ENCODE data around the gene PAM.
"Not testable (repeated sequence)": the region's sequence is repeated elsewhere in the genome, so short reads cannot be mapped to it uniquely, and the experiment has no call there.

The PAM gene

DNA sequence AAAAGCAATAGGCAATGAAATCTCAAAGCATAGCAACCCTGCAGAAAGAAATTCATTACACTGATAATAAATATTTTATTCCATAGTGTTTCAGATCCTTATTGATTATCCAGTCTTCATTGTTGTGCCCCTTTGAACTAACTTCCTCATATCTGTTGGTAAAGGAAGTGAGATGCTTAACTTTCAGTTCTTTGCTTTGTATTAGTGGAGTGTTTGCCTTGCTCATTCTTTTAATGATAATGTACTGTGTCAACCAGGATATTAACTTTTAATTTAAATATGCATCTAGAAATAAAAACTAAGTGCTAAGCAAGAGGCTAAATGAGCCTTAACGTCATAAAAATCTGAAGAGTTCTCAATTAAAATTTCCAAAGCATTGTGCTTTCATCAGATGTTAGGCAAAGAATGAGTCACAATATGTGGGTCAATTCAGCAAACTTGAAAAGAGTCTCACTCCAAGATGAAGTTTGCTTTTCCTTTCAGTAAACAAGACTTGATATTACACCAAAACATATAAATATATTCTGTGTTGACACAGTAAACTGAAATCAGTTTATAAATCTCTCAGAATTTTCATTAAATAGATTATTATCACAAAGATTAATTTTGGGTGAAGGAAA lies 258.9 kb downstream of the PAM start:
- no peak for DNase-seq

DNA sequence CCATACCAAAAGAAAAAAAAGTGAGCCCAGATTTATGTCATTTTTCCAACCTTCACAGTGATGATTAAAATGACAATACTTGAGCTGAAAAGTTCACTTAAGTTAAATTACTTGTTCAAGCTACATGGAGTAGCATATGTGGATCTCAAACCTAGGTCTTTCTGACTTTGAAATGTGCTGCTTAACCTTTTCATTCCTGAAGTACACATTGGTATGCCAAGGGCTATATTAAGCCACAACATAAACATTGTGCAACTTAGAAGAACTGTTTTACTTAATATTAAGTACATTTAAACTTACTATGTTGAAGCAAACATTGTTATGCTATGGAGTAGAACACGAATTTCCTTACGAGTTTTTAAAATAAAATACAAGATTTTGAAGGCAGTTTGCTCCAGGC lies 259.9 kb downstream of the PAM start:
- DNase-seq = no peak

- DNase-seq = no peak
These were observed 261.1 kb downstream of the PAM start for GRCh38 chr5:103016167-103016566.

- DNase-seq = no peak
These were observed 264.7 kb downstream of the PAM start for GRCh38 chr5:103019804-103020203.

DNA sequence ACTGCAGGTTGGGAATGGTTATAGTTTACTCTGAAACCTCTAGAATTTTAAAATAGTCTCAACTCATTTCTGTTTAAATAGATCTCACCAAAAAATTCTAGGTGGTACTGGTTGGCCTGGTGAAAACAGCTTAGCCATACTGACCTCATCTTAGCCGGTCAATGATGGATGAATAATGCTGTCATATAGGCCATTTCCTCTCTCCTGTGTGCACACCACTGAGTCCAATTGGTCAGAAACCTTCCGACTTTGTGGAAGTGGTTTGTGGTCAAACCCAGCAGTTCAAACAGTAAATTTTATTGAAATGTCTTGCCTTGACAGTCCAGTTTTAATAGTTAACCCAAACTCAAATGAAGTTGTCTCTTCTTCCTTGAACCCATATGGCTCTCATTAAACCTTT lies 266.2 kb downstream of the PAM start:
- no peak for DNase-seq

- DNase-seq = no peak
These were observed 272.2 kb downstream of the PAM start for GRCh38 chr5:103027267-103027666.

GRCh38 chr5:103031607-103032006 lies 276.5 kb downstream of the PAM start:
- no peak for DNase-seq

DNA sequence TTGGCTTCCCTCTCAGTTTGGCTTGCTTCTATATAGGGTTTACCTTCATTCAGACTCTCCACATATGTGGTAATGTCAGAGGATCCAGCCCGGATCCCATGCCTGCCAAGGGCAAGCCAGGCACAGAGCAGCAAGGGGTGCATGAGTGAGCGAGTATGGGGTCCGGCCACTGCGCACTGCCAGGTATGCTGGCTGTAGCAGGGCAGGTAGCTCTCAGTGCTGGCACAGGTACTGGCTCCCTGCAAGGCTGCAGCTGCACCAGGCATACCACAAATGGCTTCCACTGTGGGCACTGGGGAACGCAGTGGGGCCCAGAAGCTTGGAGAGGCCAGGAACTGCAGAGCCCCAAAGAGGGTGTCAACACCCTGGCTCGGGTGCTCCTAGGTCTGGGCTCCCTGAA lies 278.6 kb downstream of the PAM start:
- DNase-seq = no peak

DNA sequence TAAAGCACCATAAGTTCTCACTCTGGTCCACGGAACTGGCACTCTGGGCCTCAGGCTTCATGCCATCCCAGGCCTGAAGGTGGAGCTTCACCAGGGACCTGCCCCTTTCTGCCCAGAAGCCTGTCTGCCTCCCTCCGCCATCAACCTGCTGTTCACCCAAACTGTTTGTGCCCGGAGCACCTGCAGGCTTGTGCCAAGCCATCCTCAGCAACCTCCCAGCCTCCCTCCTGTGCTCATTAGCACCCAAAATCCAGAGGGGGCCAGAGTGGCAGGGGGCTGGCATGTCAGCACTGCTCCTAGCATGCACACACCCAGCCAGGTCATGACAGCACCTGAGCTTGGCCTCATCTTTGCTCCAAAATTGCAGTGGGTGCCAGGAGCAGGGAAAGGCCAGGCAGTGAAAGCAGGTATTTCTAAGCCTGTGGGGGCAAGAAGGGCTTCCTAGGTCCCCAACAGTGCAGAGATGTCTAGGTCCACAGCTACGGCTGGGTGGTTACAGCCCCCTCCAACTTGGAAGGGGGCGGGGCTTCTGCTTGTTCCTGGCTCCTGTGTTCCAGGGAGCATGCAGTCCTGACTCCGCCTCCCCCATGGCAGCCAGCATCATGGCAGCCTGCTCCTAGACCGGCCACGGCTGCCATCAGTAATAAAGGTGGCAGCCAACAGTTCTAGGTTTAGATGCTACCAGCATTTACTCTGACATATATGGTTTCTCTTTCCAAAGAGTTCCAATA lies 279.7 kb downstream of the PAM start:
- no peak for DNase-seq

DNA sequence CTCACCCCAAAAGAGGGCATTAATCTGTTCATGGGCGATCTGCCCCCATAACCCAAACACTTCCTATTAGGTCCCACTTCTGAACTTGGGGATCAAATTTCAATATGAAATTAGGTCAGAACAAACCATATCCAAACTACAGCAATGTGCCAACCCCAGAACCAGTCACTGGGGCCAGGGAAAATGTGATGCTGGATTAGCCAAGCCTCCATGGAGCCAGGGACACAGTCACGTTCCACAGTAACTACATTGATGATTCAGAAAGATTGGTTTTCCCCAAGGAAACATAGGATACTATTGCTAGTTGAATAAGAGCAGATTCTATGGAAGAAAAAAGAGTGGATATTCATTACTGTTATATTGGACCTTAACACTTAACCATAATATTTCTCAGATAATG lies 280.6 kb downstream of the PAM start:
- no peak for DNase-seq

DNA sequence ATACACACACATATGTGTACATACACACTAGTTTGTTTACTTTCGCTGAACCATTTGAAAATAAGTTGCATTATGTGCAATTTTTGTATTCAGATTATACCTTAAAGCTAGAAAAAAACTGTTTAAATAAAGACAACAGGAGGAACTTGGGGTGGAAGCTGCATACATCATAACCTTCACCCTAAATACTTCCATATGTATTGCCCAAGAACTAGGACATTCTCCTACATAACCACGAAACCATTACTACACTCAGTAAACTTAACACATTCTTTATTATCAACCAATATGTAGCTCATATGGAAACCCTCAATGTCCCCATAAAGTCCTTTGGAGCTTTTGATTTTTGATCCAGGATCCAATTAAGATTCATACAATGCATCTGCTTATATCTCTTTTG lies 281.5 kb downstream of the PAM start:
- no peak for DNase-seq

- DNase-seq = no peak
These were observed 282.8 kb downstream of the PAM start for GRCh38 chr5:103037673-103038455.

DNA sequence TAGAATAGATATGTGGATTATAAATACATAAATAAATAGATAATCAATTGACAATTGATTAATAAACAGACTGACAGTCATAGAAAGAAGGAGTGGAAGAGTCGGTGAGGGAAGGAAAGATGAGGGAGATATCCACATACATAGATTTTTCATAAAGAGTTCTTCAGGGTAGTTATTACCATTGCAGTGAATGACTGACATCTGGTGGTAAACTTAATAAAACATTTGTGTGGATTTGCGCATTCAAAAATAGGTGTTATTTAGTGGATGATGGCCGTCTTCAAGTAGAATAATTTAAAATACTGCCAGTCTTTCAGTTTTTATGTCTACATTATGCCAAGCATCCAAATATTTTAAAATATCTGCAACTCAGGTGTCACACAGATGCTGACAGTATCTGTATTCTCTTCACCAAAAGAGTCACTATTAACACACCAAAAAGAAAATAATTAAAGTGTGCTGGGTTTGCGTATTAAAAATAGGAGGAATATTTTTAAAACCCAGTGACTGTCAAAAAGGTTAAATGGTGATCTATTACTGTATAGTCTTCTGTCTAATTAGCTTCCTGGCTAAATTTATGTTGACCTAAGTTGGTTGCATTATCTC lies 286.1 kb downstream of the PAM start:
- no peak for DNase-seq

DNA sequence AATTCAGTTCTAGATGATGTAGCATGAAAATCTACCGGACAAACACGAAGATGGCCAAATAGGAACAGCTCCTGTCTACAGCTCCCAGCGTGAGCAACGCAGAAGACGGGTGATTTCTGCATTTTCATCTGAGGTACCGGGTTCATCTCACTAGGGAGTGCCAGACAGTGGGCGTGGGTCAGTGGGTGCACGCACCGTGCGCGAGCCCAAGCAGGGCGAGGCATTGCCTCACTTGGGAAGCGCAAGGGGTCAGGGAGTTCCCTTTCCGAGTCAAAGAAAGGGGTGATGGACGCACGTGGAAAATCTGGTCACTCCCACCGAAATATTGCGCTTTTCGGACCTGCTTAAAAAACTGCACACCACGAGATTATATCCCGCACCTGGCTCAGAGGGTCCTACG lies 291.6 kb downstream of the PAM start:
- DNase-seq = not testable (repeated sequence)

DNA sequence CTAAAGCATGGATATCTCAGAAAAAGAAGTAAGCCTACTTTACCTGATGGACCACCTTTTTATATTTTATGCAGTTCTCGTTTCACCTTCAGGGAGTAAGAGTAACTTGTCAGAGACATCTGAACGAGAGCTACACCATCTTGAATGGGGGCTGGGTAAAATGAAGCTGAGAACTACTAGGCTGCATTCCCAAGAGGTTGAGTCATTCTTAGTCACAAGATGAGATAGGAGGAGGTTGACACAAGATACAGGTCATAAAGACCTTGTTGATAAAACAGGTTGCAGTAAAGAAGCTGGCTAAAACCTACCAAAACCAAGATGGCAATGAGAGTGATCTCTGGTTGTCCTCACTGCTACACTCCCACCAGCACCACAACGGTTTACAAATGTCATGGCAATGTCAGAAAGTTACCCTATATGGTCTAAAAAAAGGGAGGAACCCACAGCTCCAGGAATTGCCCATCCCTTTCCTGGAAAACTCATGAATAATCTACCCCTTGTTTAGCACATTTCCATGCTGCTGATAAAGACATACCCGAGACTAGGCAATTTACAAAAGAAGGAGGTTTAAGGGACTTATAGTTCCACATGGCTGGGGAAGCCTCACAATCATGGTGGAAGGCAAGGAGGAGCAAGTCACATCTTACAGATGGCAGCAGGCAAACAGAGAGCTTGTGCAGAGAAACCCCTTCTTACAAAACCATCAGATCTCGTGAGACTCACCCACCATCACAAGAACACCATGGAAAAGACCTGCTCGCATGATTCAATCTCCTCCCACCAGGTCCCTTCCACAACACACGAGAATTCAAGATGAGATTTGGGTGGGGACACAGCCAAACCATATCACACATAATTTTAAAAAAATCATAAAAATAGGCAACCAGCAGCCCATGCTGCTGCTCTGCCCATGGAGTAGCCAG lies 302.4 kb downstream of the PAM start:
- DNase-seq = no peak

- DNase-seq = no peak
These were observed 304.4 kb downstream of the PAM start for GRCh38 chr5:103059525-103059924.

DNA sequence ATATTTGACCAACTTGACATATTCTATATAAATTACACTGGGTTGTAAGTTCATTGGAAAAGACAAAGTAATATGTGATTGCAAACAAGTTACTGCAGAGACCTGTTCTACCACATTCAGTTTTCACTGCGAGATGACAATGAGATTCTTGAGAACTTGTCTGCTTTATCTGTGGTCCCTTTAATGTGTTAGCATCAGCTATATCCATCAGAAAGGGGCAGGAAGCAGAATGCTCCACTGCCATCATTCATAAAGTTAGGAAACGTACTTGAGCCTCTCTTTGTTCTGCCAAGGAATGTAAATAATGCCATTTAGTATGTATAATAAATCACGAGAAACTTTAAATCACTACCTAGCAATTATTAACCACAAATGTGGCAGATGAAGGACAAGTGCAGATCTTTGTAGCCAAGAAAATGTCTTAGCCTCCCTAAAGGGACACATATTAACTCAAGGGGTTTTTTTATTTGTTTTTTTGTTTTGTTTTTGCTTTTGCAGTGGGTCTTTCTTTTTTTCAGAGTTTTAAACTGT lies 305.4 kb downstream of the PAM start:
- no peak for DNase-seq

- DNase-seq = no peak
These were observed 311.2 kb downstream of the PAM start for GRCh38 chr5:103066326-103066725.

DNA sequence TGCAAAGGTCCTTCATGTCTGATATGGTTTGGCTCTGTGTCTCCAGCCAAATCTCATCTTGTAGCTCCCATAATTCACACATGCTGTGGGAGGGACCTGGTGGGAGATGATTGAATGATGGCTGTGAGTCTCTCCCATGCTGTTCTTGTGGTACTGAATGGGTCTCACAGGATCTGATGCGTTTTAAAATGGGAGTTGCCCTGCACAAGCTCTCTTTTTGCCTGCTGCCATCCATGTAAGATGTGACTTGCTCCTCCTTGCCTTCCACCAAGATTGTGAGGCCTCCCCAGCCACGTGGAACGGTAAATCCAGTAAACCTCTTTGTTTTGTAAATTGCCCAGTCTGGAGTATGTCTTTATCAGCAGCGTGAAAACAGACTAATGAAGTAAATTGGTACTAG lies 318.4 kb downstream of the PAM start:
- DNase-seq = not testable (repeated sequence)

- DNase-seq = no peak
These were observed 320.3 kb downstream of the PAM start for GRCh38 chr5:103075442-103075841.
